ENCODE measurements around the gene COPS2. TPM values are rescaled to one million over a fixed set of nuclear protein-coding genes. Genes with fewer than 3 reads are reported as not detected.
A peak's percentile ranks its signal among the peaks of the same experiment; 100 is the strongest.

The COPS2 gene
- total RNA-seq, 1 experiment from 2014 or later = 112 TPM

- ChIA-PET CTCF (no interaction called here), POLR2A (ENCODE audit: low non-redundant PET) (no interaction called here)
- H3K27ac ChIP-seq (ENCODE audit: low read depth, low read length, poor library complexity, severe bottlenecking) = peak overlapping the region; percentile 24
- no peaks in the 10 kb centered on the region for H3K9me3 ChIP-seq (ENCODE audit: low read depth, low read length, poor library complexity, severe bottlenecking)
- peaks cover 31% of the 10 kb centered on the region for H3K4me1 ChIP-seq (ENCODE audit: insufficient read depth, low read length, poor library complexity, severe bottlenecking)
- intact Hi-C loops (cut with micrococcal nuclease; ENCODE audit: unreplicated experiment) = loop anchor here (10.0 kb wide), 1 partner anchor 793 kb away; no protein-coding TSS in a partner anchor
- no peak overlapping the region for H3K4me3 ChIP-seq (ENCODE audit: low read depth, low read length, poor library complexity, severe bottlenecking)
- no peak for DNase-seq (ENCODE audit: low spot score)
- no TSS peak for BruUV-seq (replicated peaks)
- H3K27me3 ChIP-seq (replicated peaks; ENCODE audit: insufficient read depth, low read depth, low read length, poor library complexity) = no peaks in the 10 kb centered on the region
- H3K36me3 ChIP-seq (ENCODE audit: insufficient read depth, low read length, poor library complexity, severe bottlenecking) = peaks cover 14% of the 10 kb centered on the region
- TF ChIP-seq EZH2 (IDR thresholded peaks at IDR 0.05; ENCODE audit: borderline replicate concordance, low read depth, low read length, poor library complexity, severe bottlenecking) = no peak
- TF ChIP-seq, protein P1, sequence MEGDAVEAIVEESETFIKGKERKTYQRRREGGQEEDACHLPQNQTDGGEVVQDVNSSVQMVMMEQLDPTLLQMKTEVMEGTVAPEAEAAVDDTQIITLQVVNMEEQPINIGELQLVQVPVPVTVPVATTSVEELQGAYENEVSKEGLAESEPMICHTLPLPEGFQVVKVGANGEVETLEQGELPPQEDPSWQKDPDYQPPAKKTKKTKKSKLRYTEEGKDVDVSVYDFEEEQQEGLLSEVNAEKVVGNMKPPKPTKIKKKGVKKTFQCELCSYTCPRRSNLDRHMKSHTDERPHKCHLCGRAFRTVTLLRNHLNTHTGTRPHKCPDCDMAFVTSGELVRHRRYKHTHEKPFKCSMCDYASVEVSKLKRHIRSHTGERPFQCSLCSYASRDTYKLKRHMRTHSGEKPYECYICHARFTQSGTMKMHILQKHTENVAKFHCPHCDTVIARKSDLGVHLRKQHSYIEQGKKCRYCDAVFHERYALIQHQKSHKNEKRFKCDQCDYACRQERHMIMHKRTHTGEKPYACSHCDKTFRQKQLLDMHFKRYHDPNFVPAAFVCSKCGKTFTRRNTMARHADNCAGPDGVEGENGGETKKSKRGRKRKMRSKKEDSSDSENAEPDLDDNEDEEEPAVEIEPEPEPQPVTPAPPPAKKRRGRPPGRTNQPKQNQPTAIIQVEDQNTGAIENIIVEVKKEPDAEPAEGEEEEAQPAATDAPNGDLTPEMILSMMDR (conservative IDR thresholded peaks at IDR 0.05; ENCODE audit: low read depth, low read length) = no peak
Measured at GRCh38 chr15:49148298-49148697, 7.1 kb downstream of the COPS2 start.

- no peak for TF ChIP-seq EZH2 (IDR thresholded peaks at IDR 0.05; ENCODE audit: borderline replicate concordance, low read depth, low read length, poor library complexity, severe bottlenecking)
- TF ChIP-seq, protein P1 (conservative IDR thresholded peaks at IDR 0.05; ENCODE audit: low read depth, low read length) = peak; percentile 90
- no TSS peak for BruUV-seq (replicated peaks)
- H3K4me3 ChIP-seq (ENCODE audit: low read depth, low read length, poor library complexity, severe bottlenecking) = no peak overlapping the region
- intact Hi-C loops (cut with micrococcal nuclease; ENCODE audit: unreplicated experiment) = loop anchor here (1.0 to 10.0 kb wide), 2 partner anchors 285 to 791 kb away; no protein-coding TSS in a partner anchor
- no peak overlapping the region for H3K27ac ChIP-seq (ENCODE audit: low read depth, low read length, poor library complexity, severe bottlenecking)
- no peaks in the 10 kb centered on the region for H3K27me3 ChIP-seq (replicated peaks; ENCODE audit: insufficient read depth, low read depth, low read length, poor library complexity)
- DNase-seq (ENCODE audit: low spot score) = peak; percentile 71
- peaks cover 31% of the 10 kb centered on the region for H3K4me1 ChIP-seq (ENCODE audit: insufficient read depth, low read length, poor library complexity, severe bottlenecking)
- no peaks in the 10 kb centered on the region for H3K9me3 ChIP-seq (ENCODE audit: low read depth, low read length, poor library complexity, severe bottlenecking)
- ChIA-PET POLR2A (ENCODE audit: low non-redundant PET) (no interaction called here), CTCF (interaction anchor here (0.9 to 2.4 kb wide), 5 partner anchors 8 to 288 kb away, joined by 3 to 25 read pairs (median 6); no protein-coding TSS in a partner anchor)
- peaks cover 34% of the 10 kb centered on the region for H3K36me3 ChIP-seq (ENCODE audit: insufficient read depth, low read length, poor library complexity, severe bottlenecking)
Measured at GRCh38 chr15:49145651-49146609, 9.5 kb downstream of the COPS2 start.

GRCh38 chr15:49137861-49138260 is 17.5 kb downstream of the COPS2 start:
- H3K27ac ChIP-seq (ENCODE audit: low read depth, low read length, poor library complexity, severe bottlenecking) = no peak overlapping the region
- no peak overlapping the region for H3K4me3 ChIP-seq (ENCODE audit: low read depth, low read length, poor library complexity, severe bottlenecking)
- BruUV-seq (replicated peaks) = no TSS peak
- no peak for TF ChIP-seq EZH2 (IDR thresholded peaks at IDR 0.05; ENCODE audit: borderline replicate concordance, low read depth, low read length, poor library complexity, severe bottlenecking)
- TF ChIP-seq, protein P1 (conservative IDR thresholded peaks at IDR 0.05; ENCODE audit: low read depth, low read length) = no peak
- H3K36me3 ChIP-seq (ENCODE audit: insufficient read depth, low read length, poor library complexity, severe bottlenecking) = peaks cover 76% of the 10 kb centered on the region
- peaks cover 10% of the 10 kb centered on the region for H3K4me1 ChIP-seq (ENCODE audit: insufficient read depth, low read length, poor library complexity, severe bottlenecking)
- ChIA-PET CTCF (interaction anchor here (1.2 kb wide), 1 partner anchor 9 kb away, joined by 6 read pairs; no protein-coding TSS in a partner anchor), POLR2A (ENCODE audit: low non-redundant PET) (interaction anchor here (0.5 kb wide), 1 partner anchor 593 kb away, joined by 3 read pairs; no protein-coding TSS in a partner anchor)
- DNase-seq (ENCODE audit: low spot score) = no peak
- intact Hi-C loops (cut with micrococcal nuclease; ENCODE audit: unreplicated experiment) = no loop called here
- H3K27me3 ChIP-seq (replicated peaks; ENCODE audit: insufficient read depth, low read depth, low read length, poor library complexity) = no peaks in the 10 kb centered on the region
- no peaks in the 10 kb centered on the region for H3K9me3 ChIP-seq (ENCODE audit: low read depth, low read length, poor library complexity, severe bottlenecking)
